Activated CD4-positive, alpha-beta memory T cell treated with anti-CD3 and anti-CD28 coated beads for 36 hours (primary cell): Measurements from ENCODE around the gene CAPN3. TPM values are rescaled to one million over a fixed set of nuclear protein-coding genes. Genes with fewer than 3 reads are reported as not detected.

Experiments used
- total RNA-seq, 2 experiments: library from RNA; stranded (reverse); gene quantifications; one replicate each; pipeline ENCODE4 v1.2.3, GENCODE V29; 2021

The CAPN3 gene
- total RNA-seq, 2 experiments from 2014 or later = 2.2 to 2.7 TPM

Other genes with a start within 250 kb of the CAPN3 start
- gene PLA2G4F, start 202.9 kb upstream of the CAPN3 start, total RNA-seq = not detected
- 10 to 100 TPM; 52.6 to 57.8 TPM for gene VPS39, start 151.2 kb upstream of the CAPN3 start, total RNA-seq
- gene GANC, start 86.3 kb upstream of the CAPN3 start, total RNA-seq = 10 to 100 TPM; 23.5 to 26.1 TPM
- gene TMEM87A, start 86.1 kb upstream of the CAPN3 start, total RNA-seq = 10 to 100 TPM; 26.1 to 28.7 TPM
- 10 to 100 TPM; 47.1 to 48.0 TPM for gene ZNF106, start 131.6 kb downstream of the CAPN3 start, total RNA-seq
- 10 to 100 TPM; 43.1 to 46.8 TPM for gene SNAP23, start 136.1 kb downstream of the CAPN3 start, total RNA-seq
- 10 to 100 TPM; 15.7 to 17.2 TPM for gene LRRC57, start 189.3 kb downstream of the CAPN3 start, total RNA-seq
- 10 to 100 TPM; 44.9 to 45.1 TPM for gene HAUS2, start 189.3 kb downstream of the CAPN3 start, total RNA-seq
- gene STARD9, start 216.1 kb downstream of the CAPN3 start, total RNA-seq = 1 to 10 TPM; 3.4 to 3.8 TPM